Fibroblast of mammary gland (primary cell): ENCODE measurements around the gene SLC25A12.

Source experiments
- DNase-seq: peaks from one replicate; pipeline ENCODE4 v3.0.0-alpha.2; 2010; ENCODE audit warnings: low read depth
- H3K4me3 ChIP-seq: 2 replicates; pipeline ENCODE4 v1.5.1; 2011; ENCODE audit warnings: low read depth, mild to moderate bottlenecking, low read length, moderate library complexity; ENCODE audit not compliant: control insufficient read depth
- TF ChIP-seq, protein P1 (sequence below): conservative IDR thresholded peaks from 2 replicates; pipeline ENCODE4 v1.5.1; 2011; ENCODE audit warnings: low read depth, low read length, inconsistent platforms; ENCODE audit not compliant: control insufficient read depth, insufficient read depth

The SLC25A12 gene

GRCh38 chr2:171793691-171794678 is 100.1 kb downstream of the SLC25A12 start:
- TF ChIP-seq, protein P1, sequence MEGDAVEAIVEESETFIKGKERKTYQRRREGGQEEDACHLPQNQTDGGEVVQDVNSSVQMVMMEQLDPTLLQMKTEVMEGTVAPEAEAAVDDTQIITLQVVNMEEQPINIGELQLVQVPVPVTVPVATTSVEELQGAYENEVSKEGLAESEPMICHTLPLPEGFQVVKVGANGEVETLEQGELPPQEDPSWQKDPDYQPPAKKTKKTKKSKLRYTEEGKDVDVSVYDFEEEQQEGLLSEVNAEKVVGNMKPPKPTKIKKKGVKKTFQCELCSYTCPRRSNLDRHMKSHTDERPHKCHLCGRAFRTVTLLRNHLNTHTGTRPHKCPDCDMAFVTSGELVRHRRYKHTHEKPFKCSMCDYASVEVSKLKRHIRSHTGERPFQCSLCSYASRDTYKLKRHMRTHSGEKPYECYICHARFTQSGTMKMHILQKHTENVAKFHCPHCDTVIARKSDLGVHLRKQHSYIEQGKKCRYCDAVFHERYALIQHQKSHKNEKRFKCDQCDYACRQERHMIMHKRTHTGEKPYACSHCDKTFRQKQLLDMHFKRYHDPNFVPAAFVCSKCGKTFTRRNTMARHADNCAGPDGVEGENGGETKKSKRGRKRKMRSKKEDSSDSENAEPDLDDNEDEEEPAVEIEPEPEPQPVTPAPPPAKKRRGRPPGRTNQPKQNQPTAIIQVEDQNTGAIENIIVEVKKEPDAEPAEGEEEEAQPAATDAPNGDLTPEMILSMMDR, result no peak
- DNase-seq, result no peak
- no peak overlapping the region for H3K4me3 ChIP-seq

DNA sequence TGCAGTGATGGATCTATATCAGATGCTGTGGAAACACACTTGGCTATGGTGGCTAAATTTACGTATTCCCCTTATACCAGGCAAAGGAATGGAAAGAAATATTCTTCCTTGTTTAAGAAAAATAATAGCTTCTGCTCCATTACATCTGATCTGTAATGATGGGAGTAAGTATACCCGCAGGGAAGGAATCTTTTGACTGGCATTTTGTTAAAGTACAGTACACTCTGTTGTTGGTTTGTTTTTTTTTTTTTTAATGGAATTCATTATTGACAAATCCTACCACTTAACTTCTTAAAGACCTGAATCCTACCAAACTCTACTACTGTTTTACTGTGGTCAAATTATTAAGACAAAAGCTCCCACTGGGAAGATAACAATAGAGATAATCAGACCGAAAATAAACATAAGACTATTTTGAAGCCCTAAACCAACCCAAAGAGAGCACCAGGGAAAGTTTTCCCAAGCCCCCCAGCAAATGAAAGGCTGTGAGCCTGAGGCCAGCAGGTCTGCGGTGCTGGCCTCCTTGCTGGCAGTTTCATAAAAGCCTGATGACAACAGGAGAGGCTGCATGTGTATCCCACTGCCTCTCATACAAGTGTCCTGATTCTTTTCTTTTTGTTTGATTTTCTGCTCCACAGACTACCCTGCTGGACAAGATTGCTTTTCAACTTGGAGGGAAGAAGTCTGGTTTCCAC is 101.0 kb downstream of the SLC25A12 start:
- TF ChIP-seq, protein P1, result no peak
- no peak for DNase-seq
- no peak overlapping the region for H3K4me3 ChIP-seq

DNA sequence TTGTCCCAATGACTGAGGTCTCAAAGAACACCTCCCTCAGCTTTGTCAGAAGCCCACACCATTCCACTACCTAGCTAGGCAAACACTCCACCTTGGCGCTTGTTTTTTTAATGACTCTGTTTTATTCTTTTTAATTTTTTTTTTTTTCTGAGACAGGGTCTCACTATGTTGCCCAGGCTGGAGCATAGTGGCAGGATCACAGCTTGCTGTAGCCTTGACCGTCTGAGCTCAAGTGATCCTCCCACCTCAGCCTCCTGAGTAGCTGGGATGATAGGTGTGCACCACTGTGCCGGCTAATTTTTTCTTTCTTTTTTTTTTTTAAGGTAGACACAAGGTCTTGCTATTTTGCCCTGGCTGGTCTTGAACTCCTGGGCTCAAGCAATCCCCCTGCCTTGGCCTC is 101.9 kb downstream of the SLC25A12 start:
- no peak for DNase-seq
- TF ChIP-seq, protein P1, result no peak
- no peak overlapping the region for H3K4me3 ChIP-seq

DNA sequence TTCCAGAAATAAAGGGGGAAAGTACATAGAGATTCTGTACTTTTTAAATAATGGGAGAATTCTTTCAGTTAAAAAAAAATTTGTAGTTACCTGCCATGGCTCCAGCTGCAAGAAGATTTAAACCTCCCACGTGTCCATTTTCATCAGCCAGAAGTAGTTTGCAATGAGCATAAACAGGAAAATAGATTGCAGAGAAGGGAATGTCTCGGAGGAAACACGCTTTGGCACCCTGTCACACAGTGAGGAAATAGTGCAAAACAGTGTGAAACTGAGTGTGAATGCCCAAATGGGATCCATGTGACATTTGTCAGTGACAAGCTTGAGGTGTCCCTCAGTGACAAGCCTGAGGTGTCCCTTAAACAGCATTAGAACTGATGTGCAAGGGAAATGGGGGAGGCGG is 102.7 kb downstream of the SLC25A12 start:
- no peak for DNase-seq
- H3K4me3 ChIP-seq, result no peak overlapping the region
- TF ChIP-seq, protein P1, result no peak

DNA sequence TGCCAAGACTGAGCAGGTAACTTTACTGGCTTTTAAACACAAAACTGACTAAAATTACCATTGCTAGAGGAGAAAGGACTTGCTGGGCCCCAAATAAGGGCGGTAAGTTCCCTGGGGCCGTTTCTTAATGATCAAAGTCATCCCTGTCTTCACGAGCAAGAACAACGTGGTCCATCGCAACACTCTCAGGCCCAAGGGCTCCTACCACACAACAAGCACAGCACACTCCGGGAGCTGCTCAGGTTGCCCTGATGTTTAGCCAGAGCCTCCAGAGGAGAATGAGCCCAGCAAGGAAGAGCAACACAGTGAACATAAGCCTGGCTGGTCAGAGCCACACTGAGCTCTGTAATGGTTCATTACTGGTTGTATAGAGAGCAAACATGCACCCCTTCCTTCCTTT is 104.1 kb downstream of the SLC25A12 start:
- DNase-seq, result no peak
- no peak overlapping the region for H3K4me3 ChIP-seq
- TF ChIP-seq, protein P1, result no peak

DNA sequence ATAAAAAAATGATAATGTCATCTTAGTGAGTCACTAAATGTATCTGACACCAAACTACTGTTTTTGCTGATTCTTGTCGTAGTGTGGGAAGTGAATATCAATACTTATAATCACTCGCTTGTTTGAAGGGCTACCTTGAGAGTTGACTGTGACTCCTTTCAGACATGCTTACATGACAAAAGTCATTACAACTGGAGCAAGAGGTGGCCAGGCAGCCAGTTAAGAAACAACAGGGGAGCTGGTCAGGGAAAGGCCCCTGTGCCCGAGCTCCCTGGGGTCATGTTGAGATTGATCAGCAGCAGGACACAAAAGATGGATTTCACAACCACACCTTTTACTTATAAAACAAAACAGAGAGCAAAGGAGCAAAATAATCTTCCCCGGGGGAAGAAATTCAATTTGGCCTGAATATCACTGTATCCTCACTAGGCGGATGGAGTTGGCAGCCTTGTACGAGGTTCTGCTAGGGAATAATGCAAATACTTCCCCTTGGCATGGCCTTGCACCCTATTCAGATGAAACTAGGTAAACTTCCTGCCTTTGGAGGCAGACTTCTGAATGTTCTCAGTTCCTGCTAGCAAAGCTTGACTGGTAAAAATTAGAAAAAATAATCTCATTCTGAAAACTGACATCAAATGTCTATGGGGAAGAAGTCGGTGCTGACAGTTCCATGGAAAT is 105.6 kb downstream of the SLC25A12 start:
- no peak for DNase-seq
- H3K4me3 ChIP-seq, result no peak overlapping the region
- TF ChIP-seq, protein P1, result no peak
